DMS153 (cell line): ENCODE measurements around the gene AK2.
A peak's percentile ranks its signal among the peaks of the same experiment; 100 is the strongest.
"Not testable (repeated sequence)": the region's sequence is repeated elsewhere in the genome, so short reads cannot be mapped to it uniquely, and the experiment has no call there.

Experiments
- DNase-seq: peaks from one replicate; lab custom pipeline; 2025; lab: John Stamatoyannopoulos, UW

AK2 gene

DNA sequence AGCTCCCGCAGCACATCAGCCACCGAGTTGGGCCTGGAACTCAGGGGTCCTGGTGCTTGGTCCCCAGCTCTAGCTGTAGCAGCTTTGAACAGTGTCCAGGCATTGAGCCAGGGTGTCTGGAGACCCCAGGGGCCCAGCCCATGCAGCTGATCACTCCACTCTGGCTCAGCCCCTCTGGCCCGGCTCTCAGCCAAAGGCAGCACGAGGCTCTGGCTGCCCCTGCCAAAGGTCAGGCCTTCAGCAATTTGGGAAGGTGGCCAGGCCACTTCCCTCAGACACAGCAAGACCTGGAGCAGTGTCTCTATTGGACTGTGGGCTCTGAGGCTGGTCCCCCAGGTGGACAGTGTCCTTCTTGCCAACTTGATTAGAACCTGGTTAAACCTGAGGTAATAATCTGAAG lies 37.7 kb downstream of the AK2 start:
- no peak for DNase-seq

DNA sequence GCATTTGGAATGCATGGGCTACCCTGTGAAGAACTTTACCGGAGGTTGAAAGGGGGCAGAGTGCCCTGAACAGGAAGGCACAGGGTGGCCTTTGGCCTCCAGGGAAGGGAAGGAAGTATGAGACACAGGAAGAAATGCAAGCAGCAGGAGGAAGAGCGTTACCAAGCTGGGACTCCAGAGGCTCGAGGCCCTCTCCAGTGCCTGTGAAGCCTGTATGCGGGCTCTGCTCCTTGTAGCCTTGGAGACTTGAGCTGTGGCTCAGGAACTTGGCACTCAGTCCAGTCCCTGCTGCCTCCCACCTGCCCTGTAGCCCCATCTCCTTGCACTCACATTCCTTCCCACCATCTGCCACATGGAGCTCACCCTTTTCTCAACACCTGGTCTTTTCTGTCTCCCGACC lies 38.6 kb downstream of the AK2 start:
- DNase-seq: no peak

DNA sequence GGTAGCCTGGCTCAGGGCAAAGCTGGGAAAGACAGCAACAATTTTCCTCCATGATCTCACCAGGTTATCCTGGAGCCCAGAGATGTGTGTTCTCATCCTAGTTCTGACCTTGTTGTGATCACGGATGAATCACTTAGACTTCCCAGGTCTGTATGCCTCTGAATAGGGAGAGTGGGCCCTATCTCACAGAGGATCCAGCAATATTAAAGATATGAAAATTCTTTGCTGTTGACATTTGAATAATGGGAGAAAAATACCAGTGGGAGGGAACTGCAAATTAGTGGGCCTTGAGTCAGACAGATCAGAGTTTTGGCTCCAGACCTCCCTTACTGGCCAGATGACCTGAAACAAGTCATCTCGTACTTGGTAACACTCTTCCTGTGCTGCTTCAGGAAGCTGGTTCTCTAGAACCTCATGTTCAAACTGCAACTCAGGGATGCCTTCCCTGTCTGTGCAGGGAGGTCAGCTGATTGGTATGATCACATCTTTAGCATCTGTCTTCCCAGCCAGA lies 39.2 kb downstream of the AK2 start:
- no peak for DNase-seq

DNA sequence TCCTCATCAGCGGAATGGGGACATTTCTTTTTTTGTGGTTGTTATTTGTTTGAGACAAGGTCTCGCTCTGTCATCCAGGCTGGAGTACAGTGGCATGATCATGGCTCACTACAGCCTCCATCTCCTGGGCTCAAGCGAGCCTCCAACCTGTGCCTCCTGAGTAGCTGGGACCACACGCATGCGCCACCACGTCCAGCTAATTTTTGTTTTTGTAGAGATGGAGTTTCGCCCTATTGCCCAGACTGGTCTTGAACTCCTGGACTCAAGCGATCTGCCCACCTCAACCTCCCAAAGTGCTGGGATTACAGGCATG lies 43.4 kb downstream of the AK2 start:
- not testable (repeated sequence) for DNase-seq

DNA sequence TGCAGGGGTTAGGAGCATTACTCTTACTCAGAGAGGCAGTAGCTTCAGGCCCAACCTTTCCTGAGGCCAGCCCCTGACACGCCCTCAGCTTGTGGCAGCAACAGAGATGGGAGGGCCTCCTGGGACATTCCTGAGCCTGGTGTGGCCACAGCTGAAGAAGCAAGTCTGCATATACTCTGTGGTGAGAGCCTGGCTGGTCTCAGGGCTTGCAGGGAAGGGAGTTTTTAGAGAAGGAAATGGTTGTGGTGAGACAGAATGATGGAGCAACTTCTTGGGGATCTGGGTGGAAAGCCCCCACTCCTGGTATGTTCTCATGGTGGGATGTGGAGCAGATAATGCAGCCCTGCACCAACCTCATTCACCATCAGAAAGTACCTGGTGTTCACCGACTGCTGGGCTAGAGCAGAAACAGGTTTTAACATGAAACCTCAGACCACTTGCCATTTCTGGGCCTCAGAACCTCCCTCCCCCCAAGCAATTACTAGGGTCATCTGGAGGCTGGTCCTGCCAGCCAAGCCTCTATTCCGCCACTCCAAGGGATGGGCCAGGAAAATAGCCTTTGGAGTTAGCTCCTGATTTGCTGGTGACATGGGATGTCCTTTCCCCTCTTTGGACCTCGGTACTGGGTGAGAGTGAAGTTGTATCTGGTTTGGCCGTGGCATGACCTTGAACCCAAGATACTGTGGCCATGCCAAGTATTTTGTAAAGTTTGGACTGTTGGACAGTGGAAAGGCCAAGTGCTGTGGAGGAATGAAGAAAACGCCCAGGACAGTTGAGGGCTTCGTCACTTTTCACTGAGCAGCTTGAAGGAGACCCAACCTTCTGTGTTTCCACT lies 44.0 kb downstream of the AK2 start:
- no peak for DNase-seq

DNA sequence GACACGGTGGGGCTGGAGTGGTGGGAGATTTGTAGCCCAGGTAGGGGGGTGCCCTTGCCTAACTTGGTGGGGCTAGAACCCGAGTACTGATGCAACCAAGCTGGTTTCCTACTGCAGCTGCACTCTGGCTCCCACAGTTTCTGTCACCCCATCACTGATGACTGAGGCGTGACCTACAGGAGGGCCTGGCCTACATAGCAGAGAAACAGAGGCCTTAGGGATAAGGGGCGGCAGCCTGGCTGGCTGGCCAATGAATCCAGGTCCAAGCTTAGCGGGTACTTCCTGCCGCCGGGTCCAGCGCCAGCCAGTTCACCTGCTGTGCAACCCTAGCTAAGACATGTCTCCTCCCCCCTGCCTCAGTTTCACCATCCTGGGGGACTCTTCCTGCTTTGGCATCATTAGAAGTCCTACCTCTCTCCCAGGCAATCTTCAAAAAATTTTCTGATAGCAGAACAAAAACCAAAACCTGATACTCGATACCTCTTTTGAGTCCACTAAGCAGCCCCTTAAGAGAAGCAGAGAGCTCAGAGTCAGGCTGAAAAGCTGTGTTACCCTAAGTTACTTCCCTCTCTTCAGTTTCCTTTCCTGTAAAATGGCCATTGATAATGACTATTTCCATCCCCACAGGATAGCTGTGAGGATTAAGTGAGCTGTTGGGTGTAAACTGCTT lies 44.7 kb downstream of the AK2 start:
- no peak for DNase-seq

DNA sequence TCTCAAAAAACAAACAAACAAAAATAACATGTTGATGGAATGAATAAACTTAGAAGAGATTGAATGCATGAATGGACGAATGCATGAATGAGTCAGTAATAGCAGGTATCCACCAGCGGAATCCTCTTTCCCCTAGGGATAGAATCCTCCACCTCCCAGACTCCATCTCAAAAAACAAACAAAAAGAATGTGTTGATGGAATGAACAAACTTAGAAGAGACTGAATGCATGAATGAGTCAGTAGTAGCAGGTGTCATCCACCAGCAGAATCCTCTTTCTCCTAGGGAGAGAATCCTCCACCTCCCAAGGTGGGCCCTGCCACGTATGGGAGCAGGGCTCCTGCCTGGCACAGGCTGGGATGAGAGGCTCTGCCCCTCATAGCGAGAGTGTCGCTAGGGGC lies 45.3 kb downstream of the AK2 start:
- no peak for DNase-seq

DNA sequence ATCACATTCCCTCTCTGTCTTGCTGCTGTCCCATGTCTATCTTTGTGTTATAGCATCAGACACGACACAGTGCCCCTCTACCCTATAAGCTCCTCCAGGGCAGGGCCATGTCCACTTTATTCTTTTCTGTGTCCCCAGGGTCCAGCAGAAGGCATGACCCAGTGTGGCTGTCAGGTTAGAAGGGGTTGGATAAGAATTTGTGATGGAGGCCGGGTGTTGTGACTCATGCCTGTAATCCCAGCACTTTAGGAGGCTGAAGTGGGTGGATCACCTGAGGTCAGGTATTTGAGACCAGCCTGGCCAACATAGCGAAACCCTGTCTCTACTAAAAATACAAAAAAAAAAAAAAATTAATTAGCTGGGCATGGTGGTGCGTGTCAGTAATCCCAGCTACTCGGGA lies 45.8 kb downstream of the AK2 start:
- no peak for DNase-seq

DNA sequence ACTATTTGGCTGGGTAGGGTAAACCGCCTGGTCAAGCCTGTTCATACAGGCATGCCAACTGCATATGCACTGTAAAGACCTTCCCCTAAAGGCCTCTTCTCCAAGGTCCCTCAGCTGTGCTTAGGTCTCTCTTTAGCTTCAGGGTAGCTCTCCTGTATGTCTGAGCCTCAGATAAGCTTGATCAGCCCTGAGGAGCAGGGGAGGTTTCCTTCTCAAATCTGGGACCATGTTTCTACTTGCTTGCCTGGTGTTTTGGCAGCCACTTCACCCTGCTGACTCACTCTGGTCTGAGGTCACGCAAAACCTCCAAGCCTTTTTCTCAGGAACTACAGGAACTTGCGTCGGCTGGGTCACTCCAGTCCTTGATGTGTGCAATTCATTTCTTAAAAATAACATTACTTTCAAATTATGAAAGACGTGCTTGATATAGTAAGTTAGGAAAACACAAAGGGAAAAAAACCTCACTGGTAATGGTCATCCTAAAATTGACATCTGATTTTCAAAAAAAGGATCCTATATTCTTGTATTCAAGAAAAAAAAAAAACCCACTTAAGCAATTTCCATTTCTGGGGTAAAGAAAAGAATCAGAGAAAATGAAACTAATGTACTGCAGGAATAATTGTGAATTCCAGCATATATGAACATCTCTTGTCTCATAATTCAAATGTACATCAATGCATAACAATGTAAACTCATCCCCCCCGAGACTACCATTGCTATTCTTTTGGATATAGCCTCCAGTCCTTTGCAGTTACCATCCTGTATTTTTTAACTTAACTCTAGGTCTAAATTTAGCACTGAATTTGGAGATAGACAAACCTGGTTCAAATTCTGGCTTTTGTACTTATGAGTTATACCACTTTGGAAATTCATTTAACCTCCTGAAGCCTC lies 47.3 kb downstream of the AK2 start:
- no peak for DNase-seq

DNA sequence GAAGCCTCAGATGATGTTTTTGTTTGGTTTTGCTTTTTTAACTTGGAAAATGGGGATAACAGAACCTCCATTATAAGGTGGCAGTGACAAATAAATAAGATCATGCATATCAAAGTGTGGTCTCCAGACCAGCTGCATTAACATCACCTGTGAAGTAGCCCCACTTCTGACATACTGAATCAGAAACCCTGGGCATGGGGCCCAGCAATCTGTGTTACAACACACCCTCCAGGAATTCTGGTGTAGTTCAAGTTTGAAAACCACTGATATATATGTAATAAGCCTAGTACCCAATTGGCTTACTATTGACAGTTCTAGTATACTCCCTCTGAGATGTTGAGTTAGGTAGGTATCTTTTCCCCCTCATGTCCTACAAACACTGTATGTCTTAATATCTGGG lies 48.0 kb downstream of the AK2 start:
- no peak for DNase-seq

DNA sequence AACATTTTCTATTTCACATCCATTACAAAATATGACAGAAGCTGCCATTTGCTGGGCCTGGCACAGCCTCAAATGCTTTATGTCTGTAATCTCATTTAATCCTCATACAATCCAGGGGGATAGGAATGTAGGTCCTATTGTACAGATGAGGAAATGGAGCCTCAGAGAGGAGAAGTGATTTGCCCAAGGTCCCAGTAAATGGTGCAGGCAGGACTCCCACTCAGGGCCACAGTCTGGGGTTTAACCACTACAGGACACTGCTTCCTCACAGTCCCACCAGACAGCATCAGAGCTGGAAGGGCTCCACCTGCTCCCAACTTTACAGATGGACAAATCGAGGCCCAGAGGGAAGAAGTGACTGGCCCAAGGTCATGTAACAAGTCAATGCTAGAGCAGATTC lies 51.5 kb downstream of the AK2 start:
- no peak for DNase-seq

DNA sequence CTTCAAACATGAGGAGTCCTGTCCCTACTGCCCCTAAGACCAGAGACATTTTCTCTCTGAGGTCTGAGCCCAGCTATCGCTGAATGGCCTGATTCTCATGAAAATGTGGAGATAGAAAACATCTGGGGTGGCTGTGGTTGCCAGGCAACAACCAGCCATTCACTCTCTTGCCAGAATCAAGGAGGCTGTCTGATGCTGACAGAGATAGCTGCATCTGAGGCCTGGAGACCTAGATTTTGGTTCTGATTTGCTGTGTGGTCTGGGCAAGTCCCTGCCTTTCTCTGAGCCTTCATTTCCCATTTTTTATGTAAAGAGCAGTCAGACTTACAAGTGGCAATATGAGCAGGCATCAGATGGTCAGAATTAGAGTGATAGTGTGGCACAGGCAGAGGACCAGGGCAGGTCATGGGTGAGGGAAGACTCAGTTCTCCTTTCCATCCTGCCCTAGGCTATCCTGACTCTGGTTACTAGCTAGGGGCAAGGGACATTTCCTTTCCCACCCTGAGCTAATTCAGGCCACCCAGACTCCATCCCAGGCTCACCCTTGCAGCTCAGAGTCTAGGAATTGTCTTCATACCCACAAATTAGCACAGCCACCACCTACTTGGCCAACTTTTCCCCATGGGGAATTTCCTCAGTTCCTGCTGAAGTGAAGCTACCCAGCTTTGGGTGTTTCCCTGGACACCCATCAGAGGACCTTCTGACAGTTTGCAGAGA lies 52.1 kb downstream of the AK2 start:
- DNase-seq: no peak

DNA sequence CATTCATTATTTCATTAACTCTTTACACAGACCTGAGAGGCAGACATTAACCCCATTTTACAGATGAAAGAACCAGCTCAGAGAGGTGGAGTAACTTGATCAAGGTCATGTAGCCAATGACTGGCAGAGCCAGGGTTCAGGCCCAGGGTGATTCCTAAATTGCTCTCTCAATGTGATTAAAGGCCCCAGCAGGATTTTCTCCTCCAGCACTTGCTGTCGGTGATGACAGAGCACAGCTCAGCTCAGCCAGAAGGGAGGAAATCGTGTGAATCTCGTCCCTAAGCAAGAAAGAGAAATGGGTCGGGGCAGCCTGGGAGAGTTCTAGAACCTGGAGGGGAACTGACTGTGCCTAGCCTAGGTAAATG lies 52.6 kb downstream of the AK2 start:
- no peak for DNase-seq

DNA sequence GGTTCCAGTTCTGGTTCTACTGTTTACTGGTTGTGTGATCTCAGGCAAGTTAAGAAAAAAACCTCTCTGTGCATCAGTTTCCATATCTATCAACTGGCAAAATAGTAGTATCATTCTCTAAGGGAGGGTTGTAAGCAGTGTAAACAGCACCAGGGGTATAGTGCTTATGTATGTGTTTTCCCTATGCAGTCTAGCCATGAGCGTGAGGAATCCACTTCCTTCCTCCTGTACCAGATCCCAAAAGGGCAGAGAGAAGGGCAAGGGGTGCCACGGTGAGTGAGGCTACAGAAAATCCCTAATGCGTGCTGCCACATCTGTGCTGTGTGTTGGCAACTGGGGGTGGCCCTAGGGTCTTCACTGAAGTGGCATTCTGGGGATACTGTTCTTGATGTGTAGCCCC lies 53.7 kb downstream of the AK2 start:
- DNase-seq: no peak

DNA sequence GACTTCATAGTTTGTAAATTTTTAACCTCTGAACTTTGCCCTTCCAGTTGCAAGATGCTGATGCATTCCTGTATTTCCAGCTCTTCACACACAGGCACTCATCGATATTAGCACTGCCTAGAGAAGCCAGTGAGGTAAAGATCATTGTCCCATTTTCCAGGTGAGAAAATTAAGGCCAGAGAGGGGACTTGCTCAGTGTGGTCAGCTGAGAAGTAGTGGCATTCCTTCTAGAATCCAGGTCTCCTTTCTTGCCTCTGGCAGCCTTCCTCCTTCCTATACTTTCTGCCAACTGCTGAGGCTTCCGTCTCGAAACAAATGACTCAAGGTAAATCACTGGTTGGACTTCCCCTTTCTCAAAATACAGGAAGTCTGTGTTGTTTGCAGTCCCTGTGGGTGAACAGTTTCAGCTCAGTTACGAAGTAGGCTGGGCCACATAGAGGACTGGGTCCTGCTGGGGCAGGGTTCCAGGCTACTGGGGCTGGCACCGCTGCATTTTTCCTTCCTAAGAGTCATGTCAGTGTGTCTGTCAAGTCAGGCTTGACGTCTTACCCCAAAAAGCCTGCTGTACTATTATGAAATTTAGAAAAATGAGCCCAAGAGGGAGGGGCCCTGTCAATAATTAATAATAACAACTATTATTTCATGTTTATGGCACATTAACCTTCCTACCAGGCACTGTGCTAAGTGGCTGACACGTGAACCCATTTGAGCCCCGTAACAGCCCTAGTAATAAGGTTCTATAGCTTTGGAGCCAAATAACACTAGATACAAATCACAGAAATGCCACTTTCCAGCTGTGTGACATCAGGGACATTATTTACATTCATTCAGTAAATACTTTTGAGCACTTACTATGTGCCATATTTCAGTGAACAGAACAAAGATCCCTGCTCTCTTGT lies 55.4 kb downstream of the AK2 start:
- peak; percentile 55 for DNase-seq

DNA sequence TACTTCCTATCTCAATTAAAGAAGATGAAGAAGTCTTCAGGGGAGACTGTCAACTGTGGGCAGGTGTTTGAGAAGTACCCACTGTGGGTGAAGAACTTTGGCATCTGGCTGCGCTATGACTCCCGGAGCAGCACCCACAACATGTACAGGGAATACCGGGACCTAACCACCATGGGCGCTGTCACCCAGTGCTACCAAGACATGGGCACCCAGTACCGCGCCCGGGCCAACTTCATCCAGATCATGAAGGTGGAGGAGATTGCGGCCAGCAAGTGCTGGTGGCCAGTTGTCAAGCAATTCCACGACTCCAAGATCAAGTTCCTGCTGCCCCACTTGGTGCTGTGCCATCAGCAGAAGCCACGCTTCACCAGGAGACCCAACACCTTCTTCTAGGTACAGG lies 56.6 kb downstream of the AK2 start:
- DNase-seq: no peak

DNA sequence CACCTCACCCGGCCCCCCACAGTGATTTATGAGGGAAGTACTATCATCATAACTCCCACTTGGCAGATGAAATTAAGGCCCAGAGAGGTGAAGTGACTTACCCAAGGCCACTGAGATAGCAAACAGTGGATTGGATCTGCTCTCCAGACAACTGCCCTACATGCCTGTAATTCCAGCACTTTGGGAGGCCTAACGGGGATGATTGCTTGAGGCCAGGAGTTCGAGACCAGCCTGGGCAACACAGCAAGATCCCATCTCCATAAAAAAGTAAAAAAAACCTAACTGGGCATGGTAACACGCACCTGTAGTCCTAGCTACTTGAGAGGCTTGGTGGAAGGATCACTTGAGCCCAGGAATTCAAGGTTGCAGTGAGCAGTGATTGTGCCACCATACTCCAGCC lies 57.8 kb downstream of the AK2 start:
- DNase-seq: no peak

DNA sequence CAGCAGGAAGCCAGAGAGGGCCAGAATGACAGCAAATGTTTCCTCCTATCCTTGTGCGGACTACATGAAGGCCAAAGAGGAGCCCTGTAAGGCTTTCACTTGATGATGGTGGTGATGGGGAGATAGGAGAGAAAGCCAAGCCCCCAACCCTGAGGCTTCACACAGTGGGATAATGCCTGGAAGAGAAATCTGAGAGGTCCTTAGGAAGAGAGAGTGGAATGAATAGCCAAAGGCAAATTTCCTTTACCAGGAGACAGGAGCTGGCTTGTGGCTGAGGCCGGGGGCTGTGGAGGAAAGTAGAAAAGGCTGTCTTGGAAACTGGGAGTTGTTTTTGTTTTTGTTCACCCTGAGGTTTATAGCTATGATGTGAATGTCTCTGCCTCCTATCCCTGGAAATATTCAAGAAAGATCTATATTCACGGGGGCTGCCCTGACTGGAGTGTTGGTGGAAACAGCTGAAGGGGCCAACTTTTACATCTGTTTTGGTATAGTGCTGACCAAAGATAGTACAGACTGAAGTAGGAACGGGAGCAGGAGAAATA lies 59.1 kb downstream of the AK2 start:
- no peak for DNase-seq

DNA sequence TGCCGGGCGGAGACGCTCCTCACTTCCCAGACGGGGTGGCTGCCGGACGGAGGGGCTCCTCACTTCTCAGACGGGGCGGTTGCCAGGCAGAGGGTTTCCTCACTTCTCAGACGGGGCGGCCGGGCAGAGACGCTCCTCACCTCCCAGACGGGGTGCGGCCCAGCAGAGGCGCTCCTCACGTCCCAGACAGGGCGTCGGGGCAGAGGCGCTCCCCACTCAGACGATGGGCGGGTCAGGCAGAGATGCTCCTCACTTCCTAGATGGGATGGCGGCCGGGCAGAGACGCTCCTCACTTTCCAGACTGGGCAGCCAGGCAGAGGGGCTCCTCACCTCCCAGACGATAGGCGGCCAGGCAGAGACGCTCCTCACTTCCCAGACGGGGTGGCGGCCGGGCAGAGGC lies 61.6 kb downstream of the AK2 start:
- DNase-seq: not testable (repeated sequence)

DNA sequence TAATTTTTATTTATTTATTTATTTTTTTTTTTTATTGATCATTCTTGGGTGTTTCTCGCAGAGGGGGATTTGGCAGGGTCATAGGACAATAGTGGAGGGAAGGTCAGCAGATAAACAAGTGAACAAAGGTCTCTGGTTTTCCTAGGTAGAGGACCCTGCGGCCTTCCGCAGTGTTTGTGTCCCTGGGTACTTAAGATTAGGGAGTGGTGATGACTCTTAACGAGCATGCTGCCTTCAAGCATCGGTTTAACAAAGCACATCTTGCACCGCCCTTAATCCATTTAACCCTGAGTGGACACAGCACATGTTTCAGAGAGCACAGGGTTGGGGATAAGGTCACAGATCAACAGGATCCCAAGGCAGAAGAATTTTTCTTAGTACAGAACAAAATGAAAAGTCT lies 63.2 kb downstream of the AK2 start:
- not testable (repeated sequence) for DNase-seq
